Keratinocyte (primary cell): Measurements from ENCODE around the gene ARHGAP4. TPM values are rescaled to one million over a fixed set of nuclear protein-coding genes. Genes with fewer than 3 reads are reported as not detected.
A peak's percentile ranks its signal among the peaks of the same experiment; 100 is the strongest.

ENCODE experiments used
- DNase-seq: peaks from one replicate; pipeline ENCODE4 v3.0.0-alpha.2; 2011; ENCODE audit warnings: low read depth, missing footprints, low spot score
- FAIRE-seq: peaks from 2 replicates; lab custom pipeline; 2011; peaks lifted over from hg19 to GRCh38; lab: Jason Lieb, UNC
- H2AFZ ChIP-seq: 2 replicates; pipeline ENCODE4 v1.6.0; 2012; ENCODE audit warnings: low read length, control low read depth, inconsistent platforms; ENCODE audit not compliant: control insufficient read depth
- H3K27ac ChIP-seq: 2 replicates; pipeline ENCODE4 v1.5.1; 2011; ENCODE audit warnings: low read length; ENCODE audit not compliant: control insufficient read depth, insufficient read depth
- H3K27me3 ChIP-seq: 3 replicates; pipeline ENCODE4 v1.6.0; 2011; ENCODE audit warnings: low read length; ENCODE audit not compliant: control insufficient read depth, insufficient read depth; ENCODE audit errors: extremely low read depth
- H3K36me3 ChIP-seq, 2 experiments: 2 replicates in 1 of 2; 3 replicates in 1 of 2; pipeline ENCODE4 v1.5.1; 2011; ENCODE audit warnings: low read length in 2 of 2, mild to moderate bottlenecking in 1 of 2; ENCODE audit not compliant: control insufficient read depth in 2 of 2, insufficient read depth in 2 of 2; ENCODE audit errors: extremely low read depth in 1 of 2
- H3K4me1 ChIP-seq: 3 replicates; pipeline ENCODE4 v1.5.1; 2011; ENCODE audit warnings: low read length; ENCODE audit not compliant: control insufficient read depth, insufficient read depth; ENCODE audit errors: extremely low read depth
- H3K4me2 ChIP-seq: 3 replicates; pipeline ENCODE4 v1.6.0; 2011; ENCODE audit warnings: low read depth, low read length; ENCODE audit not compliant: control insufficient read depth, insufficient read depth; ENCODE audit errors: extremely low read depth
- H3K4me3 ChIP-seq, 3 experiments: fragments of 200-600 bp in 1 of 3; sonication (generic) in 1 of 3; 2 replicates in 2 of 3; 3 replicates in 1 of 3; pipeline ENCODE4 v1.5.1; 2011 to 2016; ENCODE audit warnings: low read length in 3 of 3, mild to moderate bottlenecking in 3 of 3, control low read depth in 2 of 3, inconsistent platforms in 1 of 3, low read depth in 1 of 3, mixed read lengths in 1 of 3, mixed run types in 1 of 3, moderate library complexity in 1 of 3; ENCODE audit not compliant: control insufficient read depth in 2 of 3, insufficient read depth in 2 of 3; ENCODE audit errors: extremely low read depth in 1 of 3
- H3K79me2 ChIP-seq: 2 replicates; pipeline ENCODE4 v1.6.0; 2012; ENCODE audit warnings: low read length; ENCODE audit not compliant: control insufficient read depth, insufficient read depth
- H3K9ac ChIP-seq: 3 replicates; pipeline ENCODE4 v1.6.0; 2011; ENCODE audit warnings: low read length; ENCODE audit not compliant: control insufficient read depth, insufficient read depth; ENCODE audit errors: extremely low read depth
- H3K9me1 ChIP-seq: 3 replicates; pipeline ENCODE4 v1.6.0; 2011; ENCODE audit warnings: low read length; ENCODE audit not compliant: control insufficient read depth, insufficient read depth; ENCODE audit errors: extremely low read depth
- H3K9me3 ChIP-seq: 2 replicates; pipeline ENCODE4 v1.5.1; 2012; ENCODE audit warnings: low read depth, low read length; ENCODE audit not compliant: control insufficient read depth
- H4K20me1 ChIP-seq: 3 replicates; pipeline ENCODE4 v1.6.0; 2011; ENCODE audit warnings: low read length; ENCODE audit not compliant: control insufficient read depth, insufficient read depth; ENCODE audit errors: extremely low read depth
- CTCF ChIP-seq, 3 experiments: IDR thresholded peaks in 1 of 3; conservative IDR thresholded peaks in 1 of 3; optimal IDR thresholded peaks in 1 of 3; 2 replicates in 2 of 3; 3 replicates in 1 of 3; pipeline versions ENCODE3 to v1.5.1; 2011; ENCODE audit warnings: low read length in 3 of 3, mild to moderate bottlenecking in 3 of 3, moderate library complexity in 2 of 3, control low read depth in 1 of 3, inconsistent platforms in 1 of 3; ENCODE audit not compliant: insufficient read depth in 2 of 3; ENCODE audit errors: extremely low read depth in 1 of 3
- EZH2 ChIP-seq: IDR thresholded peaks from one replicate; pipeline ENCODE4 v1.6.1; 2012; ENCODE audit warnings: inconsistent platforms, mild to moderate bottlenecking, low read length, moderate library complexity
- dilution Hi-C: fragments of 300-500 bp; cut with MboI; formaldehyde crosslinking; loops from one replicate; pipeline ENCODE4 v1.7.0; 2020; ENCODE audit warnings: low sequenced_read_pairs; ENCODE audit not compliant: extremely low pct_ligation_motif_present
- polyA plus RNA-seq, 5 experiments: library from polyadenylated mRNA; depleted of rRNA in 3 of 5; stranded (reverse) in 3 of 5; stranded (forward) in 1 of 5; unstranded in 1 of 5; fragments of >200 nt; gene quantifications; 1 replicate in 1 of 5; 2 replicates in 3 of 5; 3 replicates in 1 of 5; pipeline versions ENCODE4 v1.2.1 to v1.2.3, GENCODE V29; 2011 to 2012; ENCODE audit warnings: missing spikeins in 2 of 5, low read depth in 1 of 5, low replicate concordance in 1 of 5

The ARHGAP4 gene
- polyA plus RNA-seq, 1 donor (not counting 4 experiments of a cell fraction or from before 2014, with no cell fraction given) = 0.35 TPM

- H3K9me1 ChIP-seq = no peaks in the 10 kb centered on the region
- TF ChIP-seq EZH2 (no peak), CTCF (optimal IDR thresholded peaks at IDR 0.05 in 1 of 3, IDR thresholded peaks at IDR 0.05 in 1 of 3, conservative IDR thresholded peaks at IDR 0.05 in 1 of 3; ENCODE audit: extremely low read depth in 1 of 3, insufficient read depth in 2 of 3, low read length in 3 of 3) (no peak)
- H3K4me2 ChIP-seq = peak overlapping the region; percentile 62
- DNase-seq = no peak
- no peaks in the 10 kb centered on the region for H3K9me3 ChIP-seq
- H3K27me3 ChIP-seq = no peaks in the 10 kb centered on the region
- dilution Hi-C loops = no loop called here
- no peak overlapping the region for H3K27ac ChIP-seq
- H3K4me3 ChIP-seq = peak overlapping the region; percentile 28 to 46 (median 40)
- peaks cover 3% of the 10 kb centered on the region for H3K4me1 ChIP-seq
- no peaks in the 10 kb centered on the region for H4K20me1 ChIP-seq
- peaks cover 28% of the 10 kb centered on the region for H3K79me2 ChIP-seq
- H3K9ac ChIP-seq = peak overlapping the region; percentile 22
- no peak overlapping the region for H2AFZ ChIP-seq
- H3K36me3 ChIP-seq = peaks cover 0 to 7% of the 10 kb centered on the region in 2 experiments
- no peak for FAIRE-seq
These were observed 9.3 kb upstream of the ARHGAP4 start for GRCh38 chrX:153935326-153935851.

- DNase-seq (no peak), FAIRE-seq (no peak)
- Histone ChIP-seq H3K27me3 (no peaks in the 10 kb centered on the region), H2AFZ (no peak within 1 kb of the TSS), H3K27ac (peak within 1 kb of the TSS; percentile 31), H3K4me2 (peak within 1 kb of the TSS; percentile 82), H3K9me3 (no peaks in the 10 kb centered on the region), H3K4me1 (peaks cover 3% of the 10 kb centered on the region), H3K36me3 (peaks cover 0 to 8% of the 10 kb centered on the region in 2 experiments), H3K4me3 (peak within 1 kb of the TSS; percentile 61 to 79 (median 76)), H3K79me2 (peaks cover 28% of the 10 kb centered on the region), H3K9ac (peak within 1 kb of the TSS; percentile 75), H4K20me1 (no peaks in the 10 kb centered on the region), H3K9me1 (no peaks in the 10 kb centered on the region)
- TF ChIP-seq CTCF (optimal IDR thresholded peaks at IDR 0.05 in 1 of 3, IDR thresholded peaks at IDR 0.05 in 1 of 3, conservative IDR thresholded peaks at IDR 0.05 in 1 of 3; ENCODE audit: extremely low read depth in 1 of 3, insufficient read depth in 2 of 3, low read length in 3 of 3) (no peak), EZH2 (no peak)
- dilution Hi-C loops = no loop called here
These were observed 8.8 kb upstream of the ARHGAP4 start, which contains the start of gene NAA10 for GRCh38 chrX:153934762-153935325. Gene NAA10 (minus strand): TSS chrX:153935037. CDS start chrX:153934904, 133 bp downstream.
